Measurements from ENCODE around the gene PLA2G4A. TPM values are rescaled to one million over a fixed set of nuclear protein-coding genes. Genes with fewer than 3 reads are reported as not detected.
A peak's percentile ranks its signal among the peaks of the same experiment; 100 is the strongest.

The PLA2G4A gene
- total and polyA plus RNA-seq, 2 experiments from 2014 or later: 1.6 to 2.9 TPM

DNA sequence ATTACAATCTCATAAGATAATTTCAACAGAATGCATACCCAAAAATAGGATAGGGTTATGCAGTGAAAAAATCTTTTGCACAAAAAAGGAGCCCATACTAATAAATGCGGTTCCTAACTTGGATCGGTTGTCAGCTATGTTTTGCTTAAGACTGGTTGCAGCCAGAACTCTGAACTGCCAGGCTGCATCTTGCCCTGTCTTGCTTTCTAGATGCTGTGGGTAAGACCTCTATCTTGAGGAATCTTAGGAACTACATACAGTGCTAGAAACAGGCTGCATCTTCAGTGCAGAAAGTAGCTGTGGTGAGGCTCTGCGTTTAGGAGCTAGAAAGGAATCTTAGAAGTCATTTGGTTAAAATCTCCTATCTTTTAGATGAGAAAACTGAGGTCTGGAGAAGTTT is 45.6 kb upstream of the PLA2G4A start:
- no peak overlapping the region for H2AFZ ChIP-seq
- TF ChIP-seq EZH2 (IDR thresholded peaks at IDR 0.05; ENCODE audit: insufficient read depth, poor library complexity, severe bottlenecking): no peak
- no peak for TF ChIP-seq EZH2phosphoT487 (IDR thresholded peaks at IDR 0.05; ENCODE audit: insufficient read depth, low read depth)
- no peaks in the 10 kb centered on the region; the same call in 1 of the 2 replicates for H3K9me2 ChIP-seq (ENCODE audit: insufficient read depth)
- no peaks in the 10 kb centered on the region; the same call in 1 of the 2 replicates for H3K4me1 ChIP-seq (ENCODE audit: insufficient read depth)
- no peak overlapping the region for H3K9ac ChIP-seq
- no peak overlapping the region for H3K4me3 ChIP-seq
- no peaks in the 10 kb centered on the region for H3K79me2 ChIP-seq (ENCODE audit: insufficient read depth)
- no peaks in the 10 kb centered on the region for H3K9me3 ChIP-seq (ENCODE audit: low read depth)
- DNase-seq: no peak
- no peaks in the 10 kb centered on the region for H3F3A ChIP-seq (ENCODE audit: insufficient read depth)
- H3K27ac ChIP-seq: no peak overlapping the region
- no peaks in the 10 kb centered on the region for H3K36me3 ChIP-seq (ENCODE audit: low read depth)
- H3K4me2 ChIP-seq (ENCODE audit: unreplicated experiment): no peak overlapping the region
- in situ Hi-C loops (cut with MboI): no loop called here
- H3K27me3 ChIP-seq (replicated peaks; ENCODE audit: insufficient read depth): no peaks in the 10 kb centered on the region
- no peaks in the 10 kb centered on the region for H4K20me1 ChIP-seq (ENCODE audit: insufficient read depth)
- 81 to 84% methylated on average over 3 of the region's 3 CpGs for WGBS, 2 experiments (ENCODE audit: low coverage in 1 of 2, low lambda C conversion rate in 2 of 2, missing lambda C conversion rate in 2 of 2)

DNA sequence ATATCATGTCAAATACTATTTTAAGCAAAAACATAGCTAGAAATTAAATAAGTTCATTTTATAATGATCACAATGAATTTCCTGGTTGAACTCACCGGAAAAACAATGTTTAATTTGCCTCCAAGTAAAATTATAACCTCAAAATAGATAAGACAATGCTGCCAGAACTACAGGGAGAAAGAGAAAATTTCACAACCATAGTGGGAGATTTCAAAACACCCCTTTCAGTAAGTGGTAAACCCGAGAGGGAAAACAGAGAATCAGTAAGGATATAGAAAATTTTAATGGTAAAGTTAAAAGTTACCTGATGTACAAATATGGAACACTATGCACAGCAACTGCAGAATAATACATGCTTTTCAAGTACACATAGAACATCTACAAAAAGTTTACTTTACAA is 43.2 kb upstream of the PLA2G4A start:
- TF ChIP-seq EZH2 (IDR thresholded peaks at IDR 0.05; ENCODE audit: insufficient read depth, poor library complexity, severe bottlenecking): no peak
- no peak for TF ChIP-seq EZH2phosphoT487 (IDR thresholded peaks at IDR 0.05; ENCODE audit: insufficient read depth, low read depth)
- Histone ChIP-seq H3K4me2 (ENCODE audit: unreplicated experiment) (no peak overlapping the region), H3K9me3 (ENCODE audit: low read depth) (no peaks in the 10 kb centered on the region), H4K20me1 (ENCODE audit: insufficient read depth) (no peaks in the 10 kb centered on the region), H3K9ac (no peak overlapping the region), H3K79me2 (ENCODE audit: insufficient read depth) (no peaks in the 10 kb centered on the region), H3F3A (ENCODE audit: insufficient read depth) (no peaks in the 10 kb centered on the region), H2AFZ (no peak overlapping the region), H3K36me3 (ENCODE audit: low read depth) (no peaks in the 10 kb centered on the region), H3K4me1 (ENCODE audit: insufficient read depth) (no peaks in the 10 kb centered on the region; the same call in 1 of the 2 replicates), H3K27me3 (replicated peaks; ENCODE audit: insufficient read depth) (no peaks in the 10 kb centered on the region), H3K4me3 (no peak overlapping the region), H3K27ac (no peak overlapping the region), H3K9me2 (ENCODE audit: insufficient read depth) (no peaks in the 10 kb centered on the region; the same call in 1 of the 2 replicates)
- WGBS, 2 experiments (ENCODE audit: low coverage in 1 of 2, low lambda C conversion rate in 2 of 2, missing lambda C conversion rate in 2 of 2): 48% methylated on average over 2 of the region's 2 CpGs
- in situ Hi-C loops (cut with MboI): no loop called here
- no peak for DNase-seq

DNA sequence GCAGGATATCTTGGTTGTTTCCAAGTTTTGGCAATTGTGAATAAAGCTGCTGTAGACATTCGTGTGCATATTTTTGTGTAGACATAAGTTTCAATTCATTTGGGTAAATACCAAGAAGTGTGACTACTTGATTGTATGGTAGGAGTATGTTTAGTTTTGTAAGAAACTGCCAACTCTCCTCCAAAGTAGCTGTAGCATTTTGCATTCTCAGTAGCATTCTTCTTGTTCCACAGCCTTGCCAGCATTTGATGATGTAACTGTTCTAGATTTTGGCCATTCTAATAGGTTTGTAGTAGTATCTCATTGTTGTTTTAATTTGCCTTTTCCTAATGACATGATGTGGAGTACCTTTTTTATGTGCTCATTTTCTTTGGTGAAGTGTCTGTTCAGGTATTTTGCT is 38.6 kb upstream of the PLA2G4A start:
- 57 to 68% methylated on average over 1 of the region's 1 CpG for WGBS, 2 experiments (ENCODE audit: low coverage in 1 of 2, low lambda C conversion rate in 2 of 2, missing lambda C conversion rate in 2 of 2)
- DNase-seq: peak; percentile 10
- Histone ChIP-seq H3K27me3 (replicated peaks; ENCODE audit: insufficient read depth) (no peaks in the 10 kb centered on the region), H3K4me3 (no peak overlapping the region), H3K9me3 (ENCODE audit: low read depth) (no peaks in the 10 kb centered on the region), H2AFZ (no peak overlapping the region), H3K79me2 (ENCODE audit: insufficient read depth) (no peaks in the 10 kb centered on the region), H3F3A (ENCODE audit: insufficient read depth) (no peaks in the 10 kb centered on the region), H3K27ac (no peak overlapping the region), H4K20me1 (ENCODE audit: insufficient read depth) (no peaks in the 10 kb centered on the region), H3K9me2 (ENCODE audit: insufficient read depth) (no peaks in the 10 kb centered on the region; the same call in 1 of the 2 replicates), H3K9ac (no peak overlapping the region), H3K4me1 (ENCODE audit: insufficient read depth) (no peaks in the 10 kb centered on the region), H3K4me2 (ENCODE audit: unreplicated experiment) (no peak overlapping the region), H3K36me3 (ENCODE audit: low read depth) (no peaks in the 10 kb centered on the region)
- in situ Hi-C loops (cut with MboI): no loop called here
- TF ChIP-seq EZH2 (IDR thresholded peaks at IDR 0.05; ENCODE audit: insufficient read depth, poor library complexity, severe bottlenecking) (no peak), EZH2phosphoT487 (IDR thresholded peaks at IDR 0.05; ENCODE audit: insufficient read depth, low read depth) (no peak)

DNA sequence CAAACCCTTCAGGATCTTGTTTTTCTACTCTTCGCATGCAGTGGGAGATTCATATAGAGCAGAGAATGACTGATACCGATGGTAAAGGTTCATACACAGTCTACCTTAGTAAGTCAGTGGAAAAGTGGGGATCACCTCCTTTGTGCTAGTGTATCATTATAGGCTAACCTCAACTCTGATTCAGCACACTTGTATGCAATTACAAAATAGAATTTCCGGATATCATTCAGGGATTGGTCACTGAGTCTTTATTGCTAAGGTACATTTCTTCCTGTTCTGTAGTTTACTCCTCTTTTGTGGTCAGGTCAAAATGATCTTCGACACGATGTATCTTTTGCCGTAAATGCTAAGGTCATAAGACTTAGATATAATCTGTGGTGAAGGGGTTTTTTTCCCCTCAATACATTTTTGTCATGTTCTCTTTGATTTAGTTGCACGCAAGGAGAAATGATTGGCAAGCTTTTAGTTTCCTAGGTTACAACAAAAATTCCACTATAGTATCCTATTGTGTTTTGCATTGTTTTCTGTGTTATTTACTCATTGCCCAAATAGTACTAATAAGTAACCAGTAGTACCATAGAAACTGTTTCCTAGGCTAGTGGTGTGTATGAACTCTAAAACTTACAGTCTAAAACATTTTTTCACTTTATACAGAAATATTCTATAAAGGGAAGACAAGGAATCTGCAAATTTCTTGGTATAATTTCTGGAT is 35.7 kb upstream of the PLA2G4A start:
- Histone ChIP-seq H3K27ac (no peak overlapping the region), H3K9me2 (ENCODE audit: insufficient read depth) (no peaks in the 10 kb centered on the region), H3K79me2 (ENCODE audit: insufficient read depth) (no peaks in the 10 kb centered on the region), H4K20me1 (ENCODE audit: insufficient read depth) (no peaks in the 10 kb centered on the region), H3K4me3 (no peak overlapping the region), H3K27me3 (replicated peaks; ENCODE audit: insufficient read depth) (no peaks in the 10 kb centered on the region), H3K9ac (no peak overlapping the region), H3K4me2 (ENCODE audit: unreplicated experiment) (no peak overlapping the region), H3F3A (ENCODE audit: insufficient read depth) (no peaks in the 10 kb centered on the region), H3K9me3 (ENCODE audit: low read depth) (no peaks in the 10 kb centered on the region), H2AFZ (no peak overlapping the region), H3K36me3 (ENCODE audit: low read depth) (no peaks in the 10 kb centered on the region), H3K4me1 (ENCODE audit: insufficient read depth) (no peaks in the 10 kb centered on the region)
- 81 to 85% methylated on average over 7 of the region's 7 CpGs for WGBS, 2 experiments (ENCODE audit: low coverage in 1 of 2, low lambda C conversion rate in 2 of 2, missing lambda C conversion rate in 2 of 2)
- TF ChIP-seq EZH2 (IDR thresholded peaks at IDR 0.05; ENCODE audit: insufficient read depth, poor library complexity, severe bottlenecking): no peak
- no peak for TF ChIP-seq EZH2phosphoT487 (IDR thresholded peaks at IDR 0.05; ENCODE audit: insufficient read depth, low read depth)
- in situ Hi-C loops (cut with MboI): no loop called here
- peak; percentile 15 for DNase-seq
